ENCODE measurements around the gene CDR2L.
A peak's percentile ranks its signal among the peaks of the same experiment; 100 is the strongest.

DNA sequence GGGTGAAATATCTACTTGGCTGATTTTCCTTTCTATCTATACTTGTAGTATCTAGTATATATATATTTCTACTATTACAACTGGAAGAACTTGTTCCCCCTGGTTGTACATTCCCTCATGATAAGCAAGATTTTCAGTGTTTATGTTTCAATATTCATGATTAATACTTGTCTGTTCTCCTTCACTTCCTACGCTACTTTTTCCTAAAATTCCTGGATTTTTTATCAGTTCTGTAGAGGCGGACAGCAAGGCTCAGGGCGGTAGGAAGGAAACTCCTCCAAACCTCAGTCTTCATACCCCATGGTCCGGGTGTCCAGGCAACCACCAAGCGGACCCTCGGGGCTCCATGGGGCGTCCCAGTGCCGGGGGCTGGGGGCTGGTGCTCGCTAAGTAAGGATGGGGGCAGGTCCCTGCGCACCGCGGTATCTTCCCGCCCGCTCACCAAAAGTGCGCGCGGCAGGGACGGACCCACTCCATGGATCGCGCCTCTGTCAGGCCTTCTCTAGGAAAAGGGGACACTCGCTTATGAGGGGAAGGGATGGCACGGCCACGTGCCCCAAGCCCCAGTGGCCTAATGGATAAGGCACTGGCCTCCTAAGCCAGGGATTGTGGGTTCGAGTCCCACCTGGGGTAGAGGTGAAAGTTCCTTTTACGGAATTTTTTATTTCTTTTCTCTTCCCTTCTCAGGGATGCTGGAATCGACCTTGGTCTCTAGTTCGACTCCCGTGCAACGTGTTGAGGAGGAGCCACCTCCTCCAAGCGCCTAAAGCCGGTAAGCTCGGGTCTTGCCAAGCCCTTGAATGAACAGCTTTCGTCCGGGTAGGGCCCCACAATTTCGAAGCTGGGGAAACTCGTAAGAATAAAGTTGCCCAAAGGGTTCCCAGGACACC is 46.2 kb downstream of the CDR2L start:
- no peak for TF ChIP-seq FOXK2 (IDR thresholded peaks at IDR 0.05)
- TF ChIP-seq SP1 (IDR thresholded peaks at IDR 0.05) = no peak
- TF ChIP-seq LEF1 (IDR thresholded peaks at IDR 0.05; ENCODE audit: borderline replicate concordance) = no peak
- peak; percentile 72 for TF ChIP-seq L3MBTL2 (conservative IDR thresholded peaks at IDR 0.05)
- no peak for TF ChIP-seq FOXA1 (IDR thresholded peaks at IDR 0.05)
- peak; percentile 60; the same call in 1 of the 2 replicates for TF ChIP-seq FOXM1 (IDR thresholded peaks at IDR 0.05; ENCODE audit: borderline replicate concordance)
- TF ChIP-seq ELF4 (IDR thresholded peaks at IDR 0.05) = no peak
- no peak for TF ChIP-seq NFRKB (IDR thresholded peaks at IDR 0.05)
- TF ChIP-seq CTBP1 (IDR thresholded peaks at IDR 0.05; ENCODE audit: borderline replicate concordance) = no peak
- no peak for TF ChIP-seq BHLHE40 (IDR thresholded peaks at IDR 0.05; ENCODE audit: borderline replicate concordance)
- TF ChIP-seq TARDBP (IDR thresholded peaks at IDR 0.05) = no peak
- TF ChIP-seq, protein P1, sequence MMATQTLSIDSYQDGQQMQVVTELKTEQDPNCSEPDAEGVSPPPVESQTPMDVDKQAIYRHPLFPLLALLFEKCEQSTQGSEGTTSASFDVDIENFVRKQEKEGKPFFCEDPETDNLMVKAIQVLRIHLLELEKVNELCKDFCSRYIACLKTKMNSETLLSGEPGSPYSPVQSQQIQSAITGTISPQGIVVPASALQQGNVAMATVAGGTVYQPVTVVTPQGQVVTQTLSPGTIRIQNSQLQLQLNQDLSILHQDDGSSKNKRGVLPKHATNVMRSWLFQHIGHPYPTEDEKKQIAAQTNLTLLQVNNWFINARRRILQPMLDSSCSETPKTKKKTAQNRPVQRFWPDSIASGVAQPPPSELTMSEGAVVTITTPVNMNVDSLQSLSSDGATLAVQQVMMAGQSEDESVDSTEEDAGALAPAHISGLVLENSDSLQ (IDR thresholded peaks at IDR 0.05) = no peak
